HG02588 (cell line): ENCODE data around the gene ZCCHC7.

ENCODE experiments used
- ATAC-seq: cut with Tn5 transposase; IDR thresholded peaks from one replicate; pipeline ENCODE4 v1.9.1; 2021; ENCODE audit warnings: mild to moderate bottlenecking, moderate library complexity; ENCODE audit not compliant: unreplicated experiment

The ZCCHC7 gene

DNA sequence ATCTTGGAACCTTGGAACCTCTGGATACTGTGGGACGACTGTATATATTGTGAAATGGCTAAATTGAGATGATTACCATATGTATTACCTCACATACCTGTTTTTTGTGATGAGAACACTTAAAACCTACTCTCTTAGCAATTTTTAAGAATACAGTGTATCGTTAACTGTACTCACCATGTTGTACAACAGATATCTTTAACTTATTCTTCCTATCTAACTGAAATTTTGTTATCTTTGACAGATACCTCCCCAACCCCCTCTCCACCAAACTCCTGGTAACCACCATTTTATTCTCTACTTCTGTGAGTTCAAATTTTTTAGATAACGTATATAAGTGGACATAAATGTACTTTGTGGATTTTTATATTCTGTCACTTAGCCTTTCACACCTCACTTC lies 126.5 kb downstream of the ZCCHC7 start:
- ATAC-seq, result no peak

DNA sequence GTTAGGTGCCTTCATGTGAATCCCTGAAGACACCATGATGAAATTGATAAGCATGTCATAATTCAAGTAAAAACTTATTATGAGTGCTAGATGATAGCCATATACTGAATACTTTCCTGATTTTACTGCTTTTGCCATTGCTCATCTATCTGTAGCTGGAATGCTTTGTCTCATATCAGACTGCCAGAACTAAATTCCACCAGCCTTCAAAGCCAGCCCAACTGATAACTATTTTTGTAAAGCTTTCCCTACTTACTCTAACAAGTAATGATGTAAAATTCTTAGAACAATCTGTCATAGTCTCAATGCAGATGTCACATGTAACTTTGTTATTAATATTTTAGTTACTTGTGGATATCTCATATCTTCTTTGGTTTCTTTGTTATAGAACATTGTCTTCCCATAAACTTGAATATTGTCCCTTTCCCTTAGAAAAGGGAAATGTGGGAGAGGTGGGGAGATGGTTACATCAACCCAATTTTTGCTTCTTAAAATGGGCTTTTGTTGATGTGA lies 128.3 kb downstream of the ZCCHC7 start:
- ATAC-seq, result no peak

DNA sequence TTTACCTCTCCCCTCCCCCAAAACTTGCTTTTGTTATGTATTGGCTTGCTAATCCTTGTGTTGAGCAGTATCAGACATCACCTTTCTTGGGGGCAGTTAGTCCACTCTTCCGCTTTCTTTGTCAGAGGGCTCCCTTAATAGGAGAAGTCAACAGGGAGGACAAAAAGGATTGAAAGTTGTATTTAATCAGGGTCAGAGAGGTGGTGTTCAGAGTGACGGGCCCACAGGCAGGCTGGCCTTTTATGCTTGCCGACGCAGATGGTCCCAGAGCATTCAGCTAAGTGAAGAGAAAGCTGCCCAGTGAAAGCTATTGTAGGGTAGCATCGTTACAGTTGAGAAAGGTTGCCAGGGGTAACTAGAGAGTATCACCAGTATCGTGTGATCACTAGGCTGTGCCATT lies 131.1 kb downstream of the ZCCHC7 start:
- ATAC-seq, result no peak

DNA sequence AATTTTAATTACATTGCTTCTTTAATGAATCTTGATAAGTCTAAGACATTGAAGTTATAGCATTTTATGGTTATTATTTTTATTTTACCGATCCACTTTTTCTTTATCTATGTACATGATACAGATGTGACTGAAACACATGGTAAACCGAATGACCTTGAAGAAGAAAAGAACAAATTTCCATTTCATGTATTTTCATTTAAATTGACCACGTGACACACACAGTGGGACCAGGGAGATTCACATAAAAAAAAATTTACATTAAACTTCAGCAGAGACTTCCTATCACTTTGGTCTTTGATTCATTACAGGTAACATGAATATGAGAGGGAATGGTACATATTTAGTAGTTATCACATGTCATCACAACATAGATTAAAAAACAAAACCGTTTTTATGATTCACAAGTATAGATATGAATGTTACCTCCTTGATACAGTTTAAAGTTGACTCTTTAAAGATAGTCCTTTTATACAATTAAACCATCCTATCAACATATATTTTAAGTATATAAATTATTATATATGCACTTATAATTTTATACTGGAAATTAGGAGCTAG lies 133.1 kb downstream of the ZCCHC7 start:
- ATAC-seq, result no peak

DNA sequence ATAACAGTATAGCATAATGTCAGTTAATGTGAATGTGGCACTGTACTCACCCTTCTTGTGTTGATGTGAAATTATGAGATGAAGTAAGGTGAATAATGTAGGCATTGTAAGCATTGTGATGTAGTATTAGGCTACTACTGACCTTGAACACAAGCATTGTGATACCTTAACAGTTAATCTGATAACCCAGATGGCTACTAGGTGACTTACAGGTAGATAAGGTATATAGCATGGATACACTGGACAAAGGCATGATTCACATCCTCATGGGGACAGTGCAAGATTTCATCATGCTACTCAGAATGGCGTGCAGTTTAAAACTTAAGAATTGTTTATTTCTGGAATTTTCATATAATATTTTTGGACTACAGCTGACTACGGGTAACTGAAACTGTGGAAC lies 134.8 kb downstream of the ZCCHC7 start:
- ATAC-seq, result no peak

DNA sequence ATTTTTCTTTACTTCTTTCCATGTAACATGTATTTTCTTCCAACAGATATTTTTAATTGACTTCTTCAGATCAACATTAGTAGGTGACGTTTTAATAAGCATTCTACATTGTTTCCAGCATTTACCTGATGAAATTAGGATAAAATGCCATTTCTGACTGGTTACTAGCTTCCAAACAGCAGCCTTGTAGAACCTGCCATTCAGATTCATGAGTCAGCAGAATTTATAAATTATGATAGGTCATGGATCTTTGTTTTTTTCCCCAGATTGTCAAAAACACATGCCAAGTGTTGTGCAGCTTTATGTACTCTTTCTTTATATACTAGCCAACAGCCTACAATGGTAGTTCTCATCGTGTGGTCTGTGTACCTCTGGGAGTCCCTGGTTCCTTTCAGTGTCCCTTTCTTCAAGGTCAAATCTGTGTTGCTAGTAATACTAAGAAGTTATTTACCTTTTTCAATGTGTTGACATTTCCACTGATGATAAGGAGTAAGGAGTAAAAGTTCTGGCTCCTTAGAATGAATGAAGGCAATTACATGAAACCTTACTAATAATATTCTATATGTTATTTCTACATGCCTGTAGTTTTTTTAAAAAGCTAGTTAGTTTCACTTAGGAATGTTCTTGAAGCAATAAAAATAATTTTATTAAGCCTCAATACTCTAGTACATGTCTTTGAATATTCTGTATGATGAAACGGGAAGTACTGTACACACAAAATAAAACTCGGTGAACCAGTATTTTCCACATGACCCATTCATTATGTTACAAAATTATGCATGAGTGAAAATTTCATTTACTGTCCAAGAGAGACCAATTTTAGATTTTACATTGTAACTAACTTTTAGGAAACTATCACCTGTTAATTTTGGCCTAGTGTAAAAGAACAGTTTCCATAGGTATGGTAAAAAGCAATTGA lies 135.8 kb downstream of the ZCCHC7 start:
- no peak for ATAC-seq

DNA sequence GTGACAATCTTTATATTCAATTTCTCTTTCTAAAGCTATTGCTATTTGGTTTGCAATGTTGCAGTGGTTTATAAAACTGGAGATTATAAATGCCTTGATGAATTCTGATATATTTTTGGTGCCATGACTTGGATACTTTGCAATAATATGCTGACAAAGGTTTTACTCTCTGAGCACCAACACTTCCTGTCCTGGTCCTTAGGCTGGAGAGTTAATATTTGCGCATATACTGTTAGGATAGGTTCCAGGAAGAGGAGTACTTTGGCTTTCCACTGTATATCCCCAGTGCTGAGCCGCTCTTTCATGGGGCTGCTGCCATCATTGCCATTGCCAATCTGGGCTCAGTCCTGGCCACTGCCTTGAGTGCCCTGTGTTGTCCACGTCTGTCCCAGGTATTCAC lies 139.6 kb downstream of the ZCCHC7 start:
- ATAC-seq, result no peak

DNA sequence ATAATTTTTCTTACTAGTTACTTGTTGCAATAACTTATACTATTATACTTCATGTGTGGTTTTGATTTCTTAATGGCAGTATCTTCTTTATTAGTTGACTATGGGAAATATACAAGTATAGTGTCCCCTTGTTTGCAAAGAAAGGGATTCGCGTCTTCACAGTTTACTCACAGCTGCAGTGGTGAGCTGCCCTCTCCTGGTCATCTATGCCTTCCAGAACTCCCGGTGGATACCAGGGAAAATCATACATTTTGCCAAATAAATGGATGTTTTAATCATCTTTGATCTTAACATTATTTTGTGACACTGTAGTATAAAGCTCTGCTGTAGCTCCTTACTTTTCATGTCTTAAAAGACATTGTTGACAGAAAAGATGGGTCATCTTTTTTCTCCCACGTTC lies 142.0 kb downstream of the ZCCHC7 start:
- ATAC-seq, result no peak

DNA sequence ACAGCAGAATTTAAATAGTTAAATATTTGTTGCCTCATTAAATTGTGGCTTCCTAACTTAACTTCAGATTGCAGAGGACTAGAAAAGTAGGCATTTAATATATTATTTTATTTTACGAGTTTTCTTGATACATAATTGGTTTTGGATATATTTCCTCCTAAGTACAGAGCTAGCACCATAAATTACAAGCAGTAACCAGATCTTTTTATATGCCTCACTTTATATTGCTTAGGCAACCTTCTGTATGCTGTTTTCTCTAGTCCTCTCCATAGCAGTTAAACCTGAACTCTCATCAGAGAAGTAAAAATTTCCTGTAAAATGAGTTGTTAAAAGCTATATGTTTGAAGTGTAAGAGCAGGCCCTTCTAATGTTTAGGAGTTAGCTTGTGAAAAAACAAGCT lies 144.2 kb downstream of the ZCCHC7 start:
- ATAC-seq, result no peak

DNA sequence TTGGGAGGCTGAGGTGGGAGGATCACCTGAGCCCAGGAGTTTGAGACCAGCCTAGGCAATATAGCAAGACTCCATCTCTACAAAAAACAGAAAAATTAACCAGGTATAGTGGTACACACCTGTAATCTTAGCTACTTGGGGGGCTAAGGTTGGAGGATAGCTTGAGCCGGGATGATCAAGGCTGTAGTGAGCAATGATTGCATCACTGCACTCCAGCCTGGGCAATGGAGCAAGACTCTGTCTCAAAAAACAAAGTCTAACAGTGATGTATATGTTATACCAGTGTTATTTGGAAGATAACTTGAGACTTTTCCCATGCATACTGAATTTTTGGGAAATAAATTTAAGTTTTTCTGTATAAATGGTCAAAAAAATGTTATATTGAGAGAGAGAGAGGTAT lies 146.3 kb downstream of the ZCCHC7 start:
- no peak for ATAC-seq

DNA sequence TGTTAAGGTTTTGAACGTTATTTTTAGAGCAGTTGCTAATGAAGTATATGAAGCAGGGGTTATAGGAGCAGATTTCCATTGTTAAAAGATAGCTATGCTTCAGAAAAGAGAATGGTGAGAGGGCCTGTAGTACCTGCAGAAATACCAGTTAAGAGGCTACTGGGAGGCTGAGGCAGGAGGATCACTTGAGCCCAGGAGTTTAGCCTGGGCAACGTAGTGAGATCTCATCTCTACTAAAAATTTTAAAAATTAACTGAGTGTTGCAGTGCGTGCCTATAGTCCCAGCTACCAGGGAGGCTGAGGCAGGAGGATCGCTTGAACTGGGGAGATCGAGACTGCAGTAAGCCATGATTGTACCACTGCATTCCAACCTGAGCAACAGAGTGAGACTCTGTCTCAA lies 148.8 kb downstream of the ZCCHC7 start:
- no peak for ATAC-seq

DNA sequence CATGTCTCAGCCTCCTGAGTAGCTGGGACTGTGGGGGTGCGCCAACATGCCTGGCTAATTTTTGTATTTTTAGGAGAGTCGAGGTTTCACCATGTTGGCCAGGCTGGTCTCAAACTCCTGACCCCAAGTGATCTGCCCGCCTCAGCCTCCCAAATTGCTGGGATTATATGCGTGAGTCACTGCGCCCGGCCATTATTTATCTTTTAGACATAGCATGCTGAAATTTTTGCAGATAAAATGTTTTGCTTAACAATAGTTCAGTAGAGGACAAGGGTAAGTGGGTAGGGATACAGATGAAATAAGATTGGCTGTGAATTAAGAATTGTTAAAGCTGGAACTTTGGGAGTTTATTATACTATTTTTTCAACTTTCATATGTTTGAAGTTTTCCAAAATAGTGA lies 151.3 kb downstream of the ZCCHC7 start:
- no peak for ATAC-seq

DNA sequence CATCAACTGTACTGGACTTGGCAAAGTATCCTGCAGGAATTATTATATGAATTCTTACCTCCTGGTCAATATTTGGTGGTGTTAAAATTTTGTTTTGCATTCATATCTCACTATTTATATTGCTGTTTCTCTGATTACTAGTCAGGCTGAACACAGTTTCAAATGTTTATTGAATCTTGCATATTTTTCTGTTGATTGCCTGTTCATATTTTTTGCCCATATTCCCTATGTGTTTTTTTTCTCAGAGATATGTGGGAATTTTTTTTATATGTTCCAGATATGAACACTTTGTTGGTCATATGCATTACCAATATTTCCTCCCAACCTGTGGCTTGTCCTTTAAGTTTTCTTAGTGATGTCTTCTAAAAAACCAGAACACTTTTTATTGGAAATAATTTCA lies 153.2 kb downstream of the ZCCHC7 start:
- ATAC-seq, result no peak

DNA sequence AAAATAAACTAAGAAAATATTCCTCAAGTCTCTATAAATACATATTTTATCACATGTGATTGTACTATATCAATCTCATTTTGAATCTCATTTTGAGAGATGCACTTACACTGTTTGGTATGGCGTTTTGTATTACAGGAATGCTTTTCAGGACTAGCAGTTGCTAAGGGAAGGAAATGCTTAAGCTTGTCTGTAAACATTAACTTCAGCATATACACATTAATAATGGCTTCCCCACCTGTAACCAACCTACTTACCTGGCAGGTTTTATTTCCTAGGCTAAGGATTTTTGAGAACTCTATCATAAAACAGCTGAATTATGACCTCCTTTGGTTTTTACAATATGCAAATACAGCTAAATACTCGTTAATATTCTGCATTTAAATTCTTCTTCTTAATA lies 161.2 kb downstream of the ZCCHC7 start:
- no peak for ATAC-seq

DNA sequence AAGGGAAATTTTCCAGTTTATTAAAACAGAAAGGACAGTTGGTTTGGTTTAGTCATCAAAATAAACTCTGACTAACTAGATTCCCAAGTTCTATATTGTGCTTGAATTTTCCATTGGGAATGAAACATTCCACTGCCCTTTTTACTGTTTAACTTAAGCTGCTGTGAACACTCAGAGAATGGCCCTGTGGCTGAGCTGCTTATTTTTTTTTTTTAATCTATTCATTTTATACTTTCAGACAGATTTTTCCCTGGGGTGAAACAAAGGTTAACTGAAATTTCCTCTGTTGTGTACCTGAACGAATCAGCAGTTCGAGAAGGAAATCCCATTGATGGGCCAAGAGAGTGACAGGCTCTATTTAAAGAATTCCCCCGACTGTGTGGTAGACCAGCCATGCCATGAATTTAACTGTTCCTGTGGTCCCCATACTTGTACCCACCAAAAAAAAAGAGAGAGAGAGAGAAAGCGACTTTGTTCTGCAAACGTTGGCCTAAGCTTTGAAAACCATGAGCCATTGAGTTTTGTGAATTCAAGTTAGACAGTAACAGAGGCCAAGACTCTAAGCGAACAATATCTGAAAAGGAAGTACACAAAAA lies 163.5 kb downstream of the ZCCHC7 start:
- ATAC-seq, result no peak

DNA sequence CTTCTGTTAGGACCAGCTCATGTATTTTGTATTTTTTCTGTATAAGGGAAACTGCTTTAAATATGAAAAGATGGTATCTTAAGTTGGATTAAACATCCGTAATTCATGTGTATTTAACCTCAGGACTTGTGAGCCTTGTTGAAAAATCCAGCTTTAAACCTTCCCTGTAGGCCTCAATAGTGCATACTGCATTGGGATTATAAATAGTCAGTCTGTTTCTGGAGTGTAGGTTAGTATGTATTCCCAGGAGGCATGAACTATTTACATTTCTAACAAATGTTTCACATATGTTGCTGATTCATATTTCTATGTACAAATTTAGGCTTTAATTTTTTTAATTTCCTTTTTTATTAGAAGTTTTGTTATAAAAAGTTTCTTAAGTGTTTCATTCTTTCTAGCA lies 164.3 kb downstream of the ZCCHC7 start:
- no peak for ATAC-seq

DNA sequence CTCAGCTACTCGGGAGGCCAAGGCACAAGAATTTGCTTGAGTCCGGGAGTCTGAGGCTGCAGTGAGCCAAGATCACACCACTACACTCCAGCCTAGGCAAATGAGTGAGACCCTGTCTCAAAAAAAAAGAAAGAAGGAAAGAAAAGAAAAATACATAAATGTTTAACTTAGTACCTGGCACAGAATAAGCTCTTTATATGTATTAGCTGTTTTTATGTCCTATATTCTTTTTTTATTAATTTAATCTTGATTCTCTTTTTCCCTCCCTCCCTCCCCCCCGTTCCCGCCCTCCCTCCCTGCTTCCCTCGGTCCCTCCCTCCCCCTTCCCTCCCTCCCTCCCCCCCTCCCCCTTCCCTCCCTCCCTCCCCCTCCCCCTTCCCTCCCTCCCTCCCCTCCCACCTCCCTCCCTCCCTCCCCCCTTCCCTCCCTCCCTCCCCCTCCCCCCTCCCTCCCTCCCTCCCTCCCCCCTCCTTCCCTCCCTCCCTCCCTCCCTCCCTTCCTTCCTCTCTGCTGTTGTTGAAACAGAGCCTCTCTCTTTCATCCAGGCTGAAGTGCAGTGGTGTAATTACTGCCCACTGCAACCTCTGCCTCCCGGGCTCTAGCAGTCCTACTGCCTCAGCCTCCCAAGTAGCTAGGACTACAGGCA lies 166.3 kb downstream of the ZCCHC7 start:
- no peak for ATAC-seq

DNA sequence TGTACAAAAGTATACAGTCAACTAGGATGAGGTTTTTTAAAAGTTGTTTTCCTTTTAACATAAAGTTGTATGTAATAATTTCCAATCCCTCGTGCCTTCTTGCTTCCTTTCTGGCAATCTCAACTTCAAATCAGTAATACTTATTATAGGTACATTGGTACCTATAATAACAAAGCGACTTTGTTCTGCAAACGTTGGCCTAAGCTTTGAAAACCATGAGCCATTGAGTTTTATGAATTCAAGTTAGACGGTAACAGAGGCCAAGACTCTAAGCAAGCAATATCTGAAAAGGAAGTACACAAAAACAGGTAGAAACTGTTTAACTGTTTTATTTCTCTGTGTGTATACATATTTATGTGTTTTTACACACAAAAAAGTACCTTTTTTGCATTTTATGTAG lies 166.9 kb downstream of the ZCCHC7 start:
- ATAC-seq, result no peak

DNA sequence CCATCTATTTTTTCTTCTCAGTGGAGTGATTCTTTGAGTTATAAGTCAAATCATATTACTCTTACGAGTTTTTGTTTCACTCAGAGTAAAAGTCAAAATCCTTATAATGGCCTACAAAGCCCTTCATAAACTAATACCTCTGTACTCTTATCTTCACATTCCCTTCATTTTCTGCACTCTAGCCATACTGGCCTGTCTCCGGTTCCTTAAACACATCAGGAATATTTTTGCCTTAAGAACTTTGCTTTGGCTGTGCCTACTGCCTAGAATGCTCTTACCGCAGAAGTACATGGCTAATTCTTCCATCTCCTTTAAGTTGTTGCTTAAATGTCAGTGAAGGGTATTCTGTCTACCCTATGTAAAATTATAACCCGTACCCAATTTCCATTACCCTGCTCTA lies 169.3 kb downstream of the ZCCHC7 start:
- no peak for ATAC-seq

DNA sequence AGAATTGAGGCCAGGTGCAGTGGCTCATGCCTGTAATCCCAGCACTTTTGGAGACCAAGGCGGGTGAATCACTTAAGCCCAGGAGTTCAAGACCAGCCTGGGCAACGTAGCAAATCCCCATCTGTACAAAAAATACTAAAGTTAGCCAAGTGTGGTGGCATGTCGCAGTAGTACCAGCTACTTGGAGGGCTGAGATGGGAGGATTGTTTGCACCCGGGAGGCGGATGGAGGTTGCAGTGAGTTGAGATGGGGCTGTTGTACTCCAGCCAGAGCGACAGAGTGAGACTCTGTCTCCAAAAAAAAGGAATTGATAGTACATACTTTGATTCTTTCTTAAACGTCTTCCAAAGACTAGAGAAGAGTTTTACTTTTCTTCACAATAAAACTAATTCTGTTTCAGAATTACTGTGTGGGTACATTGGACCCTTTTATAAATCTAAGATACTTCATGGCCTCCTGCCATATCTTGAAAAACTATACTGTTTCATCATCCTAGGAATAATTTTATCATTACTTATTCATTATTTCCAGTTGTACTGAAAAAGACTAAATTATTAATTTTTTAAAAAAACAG lies 170.1 kb downstream of the ZCCHC7 start:
- ATAC-seq, result no peak

DNA sequence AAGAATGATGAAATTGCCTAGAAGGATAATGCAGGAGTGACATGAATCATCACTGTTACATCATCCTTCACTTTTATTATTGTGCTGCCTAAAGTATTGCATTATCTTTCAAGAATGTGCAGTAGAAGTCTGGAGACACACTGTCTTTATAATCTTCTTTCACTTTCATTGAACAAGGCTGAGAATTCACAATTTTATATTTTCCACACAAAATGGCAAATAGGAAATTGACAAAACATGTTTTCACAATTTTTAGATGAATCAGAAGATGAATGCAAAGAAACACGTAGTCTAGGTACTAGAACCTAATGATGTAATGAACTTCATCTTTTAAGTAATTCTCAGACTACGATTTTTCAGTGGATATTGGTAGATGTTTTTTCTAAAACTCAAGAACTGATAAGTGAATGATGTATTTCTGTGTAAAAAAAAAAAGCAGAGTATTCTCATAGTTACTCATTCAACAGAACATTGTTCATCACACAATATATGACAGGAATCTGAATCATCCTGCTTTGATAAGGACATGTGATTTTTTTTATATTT lies 170.6 kb downstream of the ZCCHC7 start:
- ATAC-seq, result no peak
